Endodermal cell (in vitro differentiated cells): ENCODE data around the gene TREML1. TPM values are rescaled to one million over a fixed set of nuclear protein-coding genes. Genes with fewer than 3 reads are reported as not detected.

Experiments used
- DNase-seq: peaks from one replicate; pipeline ENCODE4 v3.0.0-alpha.2; 2017
- H3K27ac ChIP-seq: 2 replicates; pipeline ENCODE4 v1.5.1; 2013; ENCODE audit warnings: mild to moderate bottlenecking, low read depth, low read length, moderate library complexity
- H3K27me3 ChIP-seq: 2 replicates; pipeline ENCODE4 v1.6.1; 2013; ENCODE audit warnings: mild to moderate bottlenecking, low read length, moderate library complexity; ENCODE audit not compliant: insufficient read depth, control insufficient read depth, poor library complexity, severe bottlenecking
- H3K36me3 ChIP-seq: 2 replicates; pipeline ENCODE4 v1.7.0; 2013; ENCODE audit warnings: mild to moderate bottlenecking, low read length, moderate library complexity; ENCODE audit not compliant: control insufficient read depth, insufficient read depth
- H3K4me1 ChIP-seq: one replicate; pipeline ENCODE4 v1.7.0; 2013; ENCODE audit warnings: low read length; ENCODE audit not compliant: control insufficient read depth, insufficient read depth
- H3K4me3 ChIP-seq: 2 replicates; pipeline ENCODE4 v1.5.1; 2013; ENCODE audit warnings: mild to moderate bottlenecking, low read length, moderate library complexity
- H3K9ac ChIP-seq: 2 replicates; pipeline ENCODE4 v1.6.1; 2013; ENCODE audit warnings: mild to moderate bottlenecking, low read length, moderate library complexity; ENCODE audit not compliant: poor library complexity, severe bottlenecking; ENCODE audit errors: extremely low read depth
- H3K9me3 ChIP-seq: 2 replicates; pipeline ENCODE4 v1.6.1; 2013; ENCODE audit warnings: mild to moderate bottlenecking, low read length, moderate library complexity; ENCODE audit not compliant: control insufficient read depth
- H3K27ac Mint-ChIP-seq: 2 replicates; pipeline ENCODE4 v1.8.0; 2020; ENCODE audit warnings: mixed read lengths
- H3K27me3 Mint-ChIP-seq: 2 replicates; pipeline ENCODE4 v1.8.0; 2021; ENCODE audit warnings: mild to moderate bottlenecking, mixed read lengths; ENCODE audit not compliant: insufficient read depth
- H3K36me3 Mint-ChIP-seq: 2 replicates; pipeline ENCODE4 v1.8.0; 2020; ENCODE audit warnings: low read depth, mixed read lengths
- H3K4me1 Mint-ChIP-seq: 2 replicates; pipeline ENCODE4 v1.8.0; 2020; ENCODE audit warnings: mixed read lengths
- H3K4me3 Mint-ChIP-seq: 2 replicates; pipeline ENCODE4 v1.8.0; 2020; ENCODE audit warnings: mild to moderate bottlenecking, moderate library complexity, mixed read lengths
- H3K9me3 Mint-ChIP-seq: 2 replicates; pipeline ENCODE4 v1.8.0; 2020; ENCODE audit warnings: mild to moderate bottlenecking, mixed read lengths
- CTCF ChIP-seq: fragments of 200-600 bp; sonication (generic); conservative IDR thresholded peaks from 2 replicates; pipeline ENCODE4 v1.5.0; 2021; ENCODE audit warnings: antibody characterized with exemption, mild to moderate bottlenecking
- WGBS, 2 experiments: methylation state at CpG; one replicate each; pipeline versions ENCODE4 v1.1.5 to v1.1.7; 2013; ENCODE audit warnings: missing lambda C conversion rate in 2 of 2, mixed read lengths in 1 of 2; ENCODE audit not compliant: insufficient coverage in 1 of 2, insufficient read length in 1 of 2; 5-methylcytosine and 5-hydroxymethylcytosine counted together
- long read RNA-seq, 4 experiments: library from polyadenylated mRNA in 2 of 4; library from RNA in 1 of 4; library from capped mRNA in 1 of 4; stranded (forward) in 3 of 4; unstranded in 1 of 4; transcript quantifications; one replicate each; pipeline ENCODE4 v2.0.0, GENCODE V29; 2020 to 2021; ENCODE audit warnings: inconsistent platforms in 1 of 4
- polyA plus RNA-seq, 2 experiments: library from polyadenylated mRNA; stranded (reverse); fragments of 50-300 nt; gene quantifications; one replicate each; pipeline ENCODE4 v1.2.3, GENCODE V29; 2013
- total RNA-seq, 2 donors: library from RNA; stranded (reverse); fragmentation: NEBNext Ultra II Directional in 1 of 2; extraction: Animal tissue kit (Norgen Biotek cat#: 25700) in 1 of 2; gene quantifications; 2 replicates in 1 of 2; 3 replicates in 1 of 2; pipeline ENCODE4 v1.2.1, GENCODE V29; 2021

Gene TREML1
- under 1 TPM; 0.31 to 0.53 TPM for total RNA-seq
- not detected for polyA plus RNA-seq (2013, experiment 1 of 2)
- polyA plus RNA-seq (2013, experiment 2 of 2): not detected
- long read RNA-seq, experiment 1, partial matches to known transcripts: 0 of 1 reads
- long read RNA-seq, experiment 1, other reads (novel, unspliced or antisense): 0 of 1 reads
- long read RNA-seq, experiment 2, partial matches to known transcripts: 0 of 1 reads
- long read RNA-seq, experiment 2, other reads (novel, unspliced or antisense): 1 of 1 reads
- long read RNA-seq, experiment 3, partial matches to known transcripts: 0 of 1 reads
- long read RNA-seq, experiment 3, other reads (novel, unspliced or antisense): 1 of 1 reads
- long read RNA-seq, experiment 4: 0 reads

GRCh38 chr6:41153992-41154625 is at the start of gene TREML1:
Gene TREML1, minus strand, starts transcription at chr6:41154347. Its CDS starts 59 bp downstream, at chr6:41154288.
- Histone ChIP-seq H3K4me3 (no peak within 1 kb of the TSS), H3K36me3 (no peaks in the 10 kb centered on the region), H3K4me1 (peaks cover 3% of the 10 kb centered on the region), H3K9me3 (no peaks in the 10 kb centered on the region), H3K9ac (no peak within 1 kb of the TSS), H3K27ac (no peak within 1 kb of the TSS), H3K27me3 (no peaks in the 10 kb centered on the region)
- no peaks in the 10 kb centered on the region for H3K36me3 Mint-ChIP-seq
- H3K27ac Mint-ChIP-seq: no peak within 1 kb of the TSS
- no peak within 1 kb of the TSS for H3K4me3 Mint-ChIP-seq
- peaks cover 15% of the 10 kb centered on the region for H3K27me3 Mint-ChIP-seq
- TF ChIP-seq CTCF: no peak
- no peak for DNase-seq
- H3K4me1 Mint-ChIP-seq: peaks cover 20% of the 10 kb centered on the region
- WGBS, 2 experiments: 91 to 100% methylated on average over 3 to 5 of the region's 5 CpGs
- no peaks in the 10 kb centered on the region for H3K9me3 Mint-ChIP-seq

GRCh38 chr6:41201764-41202173 is 47.6 kb upstream of the TREML1 start:
- WGBS, 2 experiments: 77 to 96% methylated on average over 7 to 8 of the region's 8 CpGs
- DNase-seq: peak; percentile 17
- Mint-ChIP-seq H3K27ac (no peak overlapping the region), H3K4me1 (peaks cover 8% of the 10 kb centered on the region), H3K36me3 (no peaks in the 10 kb centered on the region), H3K4me3 (no peak overlapping the region), H3K9me3 (no peaks in the 10 kb centered on the region), H3K27me3 (peaks cover 3% of the 10 kb centered on the region)
- peaks cover 4% of the 10 kb centered on the region for H3K27me3 ChIP-seq
- H3K27ac ChIP-seq: no peak overlapping the region
- no peaks in the 10 kb centered on the region for H3K36me3 ChIP-seq
- no peak overlapping the region for H3K9ac ChIP-seq
- H3K9me3 ChIP-seq: no peaks in the 10 kb centered on the region
- no peak for TF ChIP-seq CTCF
- no peak overlapping the region for H3K4me3 ChIP-seq
- no peaks in the 10 kb centered on the region for H3K4me1 ChIP-seq

- peak; percentile 49 for DNase-seq
- H3K27ac Mint-ChIP-seq: no peak within 1 kb of the TSS
- H3K9ac ChIP-seq: no peak within 1 kb of the TSS
- no peaks in the 10 kb centered on the region for H3K9me3 Mint-ChIP-seq
- H3K4me3 ChIP-seq: no peak within 1 kb of the TSS
- no peak for TF ChIP-seq CTCF
- WGBS, 2 experiments: 82 to 94% methylated on average over 5 to 12 of the region's 12 CpGs
- H3K4me3 Mint-ChIP-seq: no peak within 1 kb of the TSS
- no peaks in the 10 kb centered on the region for H3K36me3 ChIP-seq
- H3K27ac ChIP-seq: no peak within 1 kb of the TSS
- peaks cover 8% of the 10 kb centered on the region for H3K27me3 Mint-ChIP-seq
- H3K4me1 ChIP-seq: no peaks in the 10 kb centered on the region
- H3K9me3 ChIP-seq: no peaks in the 10 kb centered on the region
- peaks cover 8% of the 10 kb centered on the region for H3K4me1 Mint-ChIP-seq
- H3K27me3 ChIP-seq: peaks cover 10% of the 10 kb centered on the region
- no peaks in the 10 kb centered on the region for H3K36me3 Mint-ChIP-seq
Observed at GRCh38 chr6:41200901-41201763, 47.0 kb upstream of the TREML1 start, which contains the start of gene TREML2. Gene TREML2, minus strand, starts transcription at chr6:41201149. Its CDS starts 141 bp downstream, at chr6:41201008.
